DMS53 (cell line): ENCODE results near the gene TCIRG1.

Source experiments
- DNase-seq: peaks from one replicate; lab custom pipeline; 2025; lab: John Stamatoyannopoulos, UW

The TCIRG1 gene

DNA sequence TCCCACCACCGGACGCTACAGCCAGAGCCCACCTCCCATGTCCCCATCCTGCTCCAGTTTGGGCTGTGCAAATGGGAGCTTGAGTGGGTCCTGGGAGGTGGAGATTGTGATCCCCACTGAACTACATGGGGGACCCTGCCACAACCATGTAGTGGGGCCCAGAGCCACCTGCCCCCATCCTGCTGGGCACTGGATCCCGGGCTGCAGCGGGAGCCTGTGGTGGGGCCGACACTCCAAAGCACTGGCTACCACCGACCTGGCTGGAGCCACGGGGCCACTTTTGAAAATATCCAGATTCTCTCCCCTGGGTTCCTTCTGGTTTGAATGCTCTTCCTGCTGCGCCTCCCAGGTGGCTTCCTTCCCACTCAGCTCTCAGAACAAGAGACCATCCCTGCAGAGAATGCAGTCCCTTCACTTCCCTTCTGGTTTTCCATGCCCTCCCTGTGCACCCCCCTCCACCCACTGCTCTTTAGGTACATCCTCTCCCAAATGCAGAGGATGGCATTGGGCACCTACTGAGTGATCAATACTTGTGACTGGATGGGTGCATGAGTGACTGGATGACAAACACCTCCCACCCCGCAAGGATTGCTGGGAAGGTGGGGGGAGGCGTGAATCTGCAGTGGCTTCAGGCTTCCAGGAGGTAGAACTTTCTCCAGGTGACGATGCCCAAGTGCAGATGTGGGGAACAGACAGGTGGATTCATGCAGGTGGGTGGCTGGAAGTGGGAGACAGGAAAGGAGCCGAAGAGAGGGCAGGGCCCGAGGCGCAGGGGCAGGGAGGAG, 34.1 kb upstream of the TCIRG1 start:
- DNase-seq = no peak

DNA sequence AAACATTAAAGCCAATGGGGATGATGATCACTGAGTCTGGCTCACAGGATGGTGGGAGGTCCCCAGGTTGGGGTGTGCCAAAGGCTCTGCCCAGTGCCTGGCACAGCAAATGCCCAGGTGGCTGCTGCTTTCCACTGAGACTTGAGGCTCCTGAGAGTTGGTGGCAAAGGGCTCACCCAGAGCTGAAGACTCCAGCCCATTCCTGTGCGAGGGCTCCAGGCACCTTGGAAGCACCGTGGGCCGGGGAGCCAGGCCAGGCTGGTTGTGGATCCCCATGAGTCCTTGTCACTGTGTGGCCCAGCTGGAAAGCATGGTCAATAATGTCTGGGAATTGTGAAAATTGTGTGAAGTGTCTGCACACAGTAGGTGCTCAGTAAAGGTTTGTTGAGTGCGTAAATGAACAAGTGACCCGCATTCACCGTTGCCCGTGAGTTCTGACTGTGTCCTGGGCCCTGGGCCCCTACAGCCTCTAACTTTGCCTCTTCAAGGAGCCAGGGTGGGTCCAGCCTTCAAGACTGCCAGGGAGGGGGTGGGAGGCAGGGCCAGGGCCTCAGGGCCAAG, 32.1 kb upstream of the TCIRG1 start:
- no peak for DNase-seq

GRCh38 chr11:68007498-68008380, 31.1 kb upstream of the TCIRG1 start:
- no peak for DNase-seq

- DNase-seq = peak; percentile 99
Observed at GRCh38 chr11:68008381-68009337, 30.2 kb upstream of the TCIRG1 start.

DNA sequence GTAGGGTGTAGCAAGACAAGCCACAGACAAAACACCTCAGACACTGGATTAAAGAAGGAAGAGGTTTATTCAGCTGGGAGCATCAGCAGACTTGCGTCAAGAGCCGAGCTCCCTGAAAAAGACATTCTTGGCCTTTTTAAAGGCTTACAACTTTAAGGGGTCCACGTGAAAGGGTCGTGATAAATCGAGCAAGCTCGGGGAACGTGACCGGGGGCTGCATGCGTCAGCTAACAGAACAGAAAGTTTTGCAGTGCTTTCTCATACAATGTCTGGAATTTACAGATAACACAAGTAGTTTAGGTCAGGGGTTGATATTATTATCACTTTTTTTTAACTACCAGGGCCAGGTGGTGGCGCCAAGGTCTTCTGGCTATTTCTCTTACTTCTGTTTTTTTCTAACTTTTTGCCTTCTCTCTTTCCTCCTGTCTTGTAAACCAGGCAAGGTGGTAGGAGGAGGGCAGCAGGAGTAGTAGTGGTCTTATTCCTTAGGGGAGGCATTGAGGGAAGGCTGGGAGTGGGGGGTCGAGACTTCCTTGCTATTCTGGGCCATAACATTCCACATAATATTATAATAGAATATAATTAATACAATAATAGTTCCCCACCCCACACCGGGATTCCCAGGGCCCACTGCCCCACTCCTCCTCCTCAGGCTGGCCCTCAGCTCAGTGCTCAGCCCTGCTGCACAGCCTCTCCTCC, 29.3 kb upstream of the TCIRG1 start:
- peak; percentile 51 for DNase-seq

DNA sequence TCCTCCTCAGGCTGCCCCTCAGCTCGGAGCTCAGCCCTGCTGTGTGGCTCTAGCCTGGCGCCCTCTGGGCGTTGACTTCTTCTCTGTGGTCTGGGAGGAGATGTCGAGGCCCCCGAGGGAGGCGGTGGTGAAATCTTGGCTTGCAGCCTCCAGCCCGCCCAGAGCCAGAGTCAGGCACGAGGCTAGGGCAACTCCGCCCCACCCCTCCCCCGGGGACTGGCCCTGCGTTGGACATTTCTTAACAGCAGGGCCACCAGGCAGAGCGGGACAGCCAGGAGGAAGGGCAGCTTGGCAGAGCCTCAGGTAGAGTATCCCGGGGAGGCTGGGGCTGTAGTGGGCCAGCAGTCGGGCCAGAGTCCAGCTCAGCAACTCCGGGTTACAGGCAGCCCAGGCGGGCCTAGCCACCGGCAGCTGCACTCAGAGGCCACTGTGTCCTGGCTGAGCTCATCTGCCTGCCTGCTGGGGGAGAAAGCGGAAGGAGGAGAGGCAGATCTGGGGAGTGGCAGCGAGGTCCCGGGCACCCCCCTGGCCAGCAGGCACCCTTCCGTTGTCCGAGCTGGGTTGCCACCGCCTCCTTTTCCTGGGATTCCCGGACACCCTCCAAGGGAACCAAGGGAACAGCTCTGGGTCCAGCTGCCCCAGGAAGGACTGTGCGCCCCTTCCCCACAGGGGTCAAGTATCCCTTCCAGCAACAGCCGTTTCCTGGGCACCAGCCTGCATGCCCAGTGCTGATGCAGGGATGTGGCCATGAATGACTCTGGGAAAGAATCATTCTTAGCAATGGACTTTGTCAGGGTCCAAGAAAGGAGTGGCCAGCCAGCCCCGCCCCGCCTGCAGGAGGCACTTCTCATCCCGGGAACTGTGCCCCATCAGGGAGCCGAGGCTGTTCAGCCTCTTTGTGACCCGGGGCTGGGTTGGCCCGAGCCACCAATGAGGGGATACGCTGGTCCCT, 28.5 kb upstream of the TCIRG1 start, which contains the start of gene ALDH3B1:
Gene ALDH3B1 (plus strand): TSS at position 238 of the 952 bp plus-strand sequence. CDS start 4,971 bp downstream, outside the sequence.
- peak; percentile 51 for DNase-seq

GRCh38 chr11:68011051-68011943, 27.5 kb upstream of the TCIRG1 start:
- DNase-seq = no peak

- no peak for DNase-seq
Observed at GRCh38 chr11:68012044-68012842, 26.6 kb upstream of the TCIRG1 start.

- DNase-seq = peak; percentile 49
Observed at GRCh38 chr11:68012843-68013610, 25.8 kb upstream of the TCIRG1 start.

GRCh38 chr11:68013611-68014156, 25.1 kb upstream of the TCIRG1 start:
- DNase-seq = no peak

DNA sequence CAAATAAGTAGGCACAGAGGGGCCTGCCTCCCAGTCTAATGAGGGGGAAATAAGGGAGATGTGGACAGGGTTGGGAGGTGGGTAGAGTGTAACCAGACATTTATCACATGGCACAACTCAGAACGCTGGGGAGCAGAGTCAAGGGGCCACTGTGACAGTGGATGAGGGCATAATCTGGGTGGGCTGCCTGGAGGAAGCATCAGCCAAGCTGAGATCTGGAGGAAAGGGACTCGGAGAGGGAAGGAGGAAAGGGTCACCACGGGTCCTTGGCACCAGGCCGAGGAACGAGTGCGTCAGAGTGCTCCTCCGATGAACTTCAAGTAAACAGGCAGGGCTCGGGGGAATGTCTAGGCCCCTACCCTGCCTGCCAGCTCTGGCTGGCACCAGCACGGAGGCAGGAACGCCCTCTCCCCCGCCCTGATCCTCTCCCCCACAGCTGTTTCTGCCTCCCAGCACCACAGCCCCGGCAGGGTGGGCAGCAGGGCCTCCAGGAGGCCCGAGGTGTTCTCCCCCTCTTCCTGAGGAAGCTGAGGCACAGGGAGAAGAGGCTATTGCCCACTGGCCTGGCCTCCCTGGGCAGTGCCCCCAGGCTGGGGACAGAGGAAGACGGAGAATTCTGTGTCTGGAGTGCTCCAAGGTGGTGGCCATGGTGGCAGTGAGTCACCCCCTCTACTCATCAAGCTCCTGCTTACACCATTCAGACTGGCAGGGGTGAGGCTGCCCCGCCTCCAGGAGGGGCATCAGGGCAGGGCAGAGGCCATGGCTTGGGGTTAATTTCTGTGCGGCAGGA, 24.5 kb upstream of the TCIRG1 start:
- DNase-seq = peak; percentile 75

DNA sequence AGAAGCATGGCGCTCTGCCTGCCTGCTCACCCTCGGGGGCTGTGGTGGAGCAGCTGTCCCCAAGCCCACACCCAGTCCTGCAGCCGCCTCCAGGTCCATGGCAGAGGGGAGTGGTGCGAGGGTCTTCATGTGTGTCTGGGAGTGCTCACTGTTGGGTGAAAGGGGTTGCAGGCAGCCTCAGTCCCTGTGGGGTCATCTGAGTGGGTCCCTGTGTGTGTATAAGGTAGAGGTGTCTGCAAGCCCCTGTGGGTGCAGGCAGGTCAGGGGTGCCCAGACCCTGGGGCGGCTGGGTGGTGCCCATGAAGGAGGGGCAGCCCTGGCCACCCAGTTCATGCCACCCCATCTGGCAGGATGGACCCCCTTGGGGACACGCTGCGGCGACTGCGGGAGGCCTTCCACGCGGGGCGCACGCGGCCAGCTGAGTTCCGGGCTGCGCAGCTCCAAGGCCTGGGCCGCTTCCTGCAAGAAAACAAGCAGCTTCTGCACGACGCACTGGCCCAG, 23.8 kb upstream of the TCIRG1 start:
- no peak for DNase-seq

DNA sequence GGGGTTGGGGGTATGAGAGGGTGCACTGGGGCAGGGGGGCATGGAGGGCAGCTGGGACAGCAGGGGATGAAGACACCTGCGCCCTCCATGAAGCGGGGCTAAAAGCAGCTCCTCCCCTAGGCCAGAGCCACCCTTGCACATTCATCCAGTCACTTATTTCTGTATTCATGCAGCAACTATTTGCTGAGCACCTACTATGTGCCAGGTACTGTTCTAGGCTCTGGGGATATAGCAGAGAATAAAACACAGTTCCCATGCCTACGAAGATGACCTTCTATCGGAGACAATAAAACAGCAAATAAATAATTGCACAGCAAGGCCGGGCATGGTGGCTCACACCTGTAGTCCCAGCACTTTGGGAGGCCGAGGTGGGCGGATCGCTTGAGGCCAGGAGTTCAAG, 23.4 kb upstream of the TCIRG1 start:
- no peak for DNase-seq

GRCh38 chr11:68016161-68016903, 22.5 kb upstream of the TCIRG1 start:
- DNase-seq = peak; percentile 49
